ENCODE measurements around the gene HRH2.

HRH2 gene

DNA sequence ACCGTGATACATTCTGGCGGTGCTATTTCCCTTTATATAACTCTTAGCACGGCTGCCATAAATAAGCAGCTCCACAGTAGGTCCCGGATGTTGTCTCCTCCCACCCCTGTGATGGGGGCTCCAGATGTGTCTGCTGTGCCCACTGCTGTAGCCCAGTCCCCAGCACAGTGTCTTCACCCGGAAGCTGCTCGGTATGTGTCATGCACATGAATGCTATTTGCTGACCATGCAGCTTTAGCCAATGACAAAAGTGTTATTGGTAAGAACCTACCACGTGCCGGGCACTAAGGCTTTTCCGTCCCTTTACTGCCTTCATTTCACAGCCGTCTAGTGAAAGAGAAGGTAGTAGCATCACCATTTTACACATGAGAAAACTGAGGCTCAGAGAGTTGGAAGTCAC is 20.2 kb downstream of the HRH2 start:
- no peak for DNase-seq

DNA sequence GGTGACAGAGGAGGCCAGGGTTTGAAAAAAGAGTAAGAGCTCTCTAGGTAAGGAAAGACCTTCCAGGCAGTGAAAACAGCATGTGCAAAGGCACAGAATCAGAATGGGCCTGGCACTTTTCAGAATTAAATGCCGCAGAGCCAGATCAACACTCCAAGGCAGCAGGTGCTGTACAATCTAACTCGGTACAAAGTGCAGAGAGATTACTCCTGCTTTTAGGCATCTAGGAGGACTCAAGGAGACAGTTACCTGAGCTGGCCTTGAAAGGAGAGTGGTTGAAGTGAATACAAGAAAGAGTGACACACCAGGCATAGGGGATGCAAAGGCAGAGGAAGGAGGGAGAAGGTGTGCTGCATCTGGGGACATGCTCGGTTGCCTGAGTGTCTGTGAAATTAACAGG is 21.5 kb downstream of the HRH2 start:
- no peak for DNase-seq

DNA sequence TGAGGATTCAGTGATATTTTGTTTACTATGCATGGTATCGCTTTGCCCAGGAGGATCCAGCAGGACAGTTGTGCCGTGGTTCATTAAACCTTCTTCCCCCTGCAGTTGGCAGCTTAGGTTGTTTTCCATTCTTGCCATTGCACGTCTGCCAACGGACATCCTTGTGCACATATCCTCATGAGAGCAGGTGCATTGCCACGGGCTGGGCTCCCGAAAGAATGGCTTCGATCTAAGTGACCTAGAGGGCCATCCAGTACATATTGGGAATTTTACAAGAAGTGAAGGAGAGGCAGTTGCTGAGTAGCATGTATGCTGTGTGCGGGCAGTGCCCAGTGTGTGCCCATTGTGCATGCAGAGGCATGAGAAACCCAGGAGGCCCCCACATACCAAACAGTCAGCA is 22.1 kb downstream of the HRH2 start:
- no peak for DNase-seq

DNA sequence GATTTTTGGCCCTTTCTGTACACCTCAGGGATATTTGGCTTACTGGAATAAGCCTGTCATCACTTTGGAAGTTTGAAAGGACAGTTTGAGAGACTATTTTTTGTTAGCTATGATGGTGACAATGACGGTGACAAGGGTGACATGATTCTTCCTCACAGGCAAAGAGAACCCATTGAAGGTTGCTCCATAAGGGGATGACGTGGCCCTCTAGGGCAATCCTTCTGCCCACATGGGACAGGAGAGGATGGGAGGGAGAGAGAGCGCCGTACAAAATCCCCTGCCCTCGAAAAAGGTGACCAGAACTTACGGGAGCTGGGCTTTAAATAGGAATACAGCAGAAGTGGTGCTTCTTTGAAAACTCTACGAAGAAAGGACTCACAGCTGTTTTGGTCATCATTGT is 22.6 kb downstream of the HRH2 start:
- DNase-seq, result no peak

DNA sequence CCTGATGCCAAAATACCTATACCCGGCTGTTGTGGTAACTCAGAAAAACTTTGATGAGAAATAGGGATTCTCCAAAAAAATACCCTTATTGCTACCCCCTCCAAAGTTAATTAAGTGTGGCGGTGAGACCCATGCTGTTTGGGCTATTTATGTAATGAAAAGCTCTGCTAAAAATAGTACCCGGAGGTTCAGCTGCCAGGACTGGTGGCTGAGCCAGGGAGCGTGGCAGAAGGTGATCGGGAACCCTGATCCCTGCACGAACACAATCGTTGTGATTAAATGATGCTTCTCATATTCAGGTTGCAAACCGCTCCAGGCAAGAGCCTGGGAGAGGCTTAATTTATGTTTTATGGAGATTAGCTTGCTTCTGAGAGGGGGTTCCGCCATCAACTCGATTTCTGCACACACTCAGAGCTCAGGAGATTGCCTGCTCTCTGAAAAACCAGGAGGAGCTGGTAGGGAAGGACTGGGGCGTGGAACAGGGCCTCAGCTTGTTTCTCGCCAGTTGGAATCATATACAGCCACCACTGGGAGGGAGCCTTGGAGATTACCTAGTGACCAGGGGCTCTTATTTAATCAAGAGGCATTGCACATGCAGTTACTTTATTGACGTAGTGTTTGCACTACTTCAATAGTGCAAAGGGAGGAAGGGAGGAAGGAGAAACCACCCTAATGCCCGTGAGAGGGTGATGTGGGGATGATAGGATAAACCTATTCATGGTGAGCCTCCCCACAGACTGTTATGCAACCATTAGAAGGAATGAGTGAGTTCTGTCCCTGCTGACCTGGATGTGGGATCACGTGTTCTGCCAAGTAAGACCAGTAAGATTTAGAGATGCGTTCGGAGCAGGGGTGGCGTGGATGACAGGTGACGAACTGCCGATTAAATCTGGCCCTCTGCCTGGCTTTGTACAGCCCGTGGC is 23.4 kb downstream of the HRH2 start:
- no peak for DNase-seq

DNA sequence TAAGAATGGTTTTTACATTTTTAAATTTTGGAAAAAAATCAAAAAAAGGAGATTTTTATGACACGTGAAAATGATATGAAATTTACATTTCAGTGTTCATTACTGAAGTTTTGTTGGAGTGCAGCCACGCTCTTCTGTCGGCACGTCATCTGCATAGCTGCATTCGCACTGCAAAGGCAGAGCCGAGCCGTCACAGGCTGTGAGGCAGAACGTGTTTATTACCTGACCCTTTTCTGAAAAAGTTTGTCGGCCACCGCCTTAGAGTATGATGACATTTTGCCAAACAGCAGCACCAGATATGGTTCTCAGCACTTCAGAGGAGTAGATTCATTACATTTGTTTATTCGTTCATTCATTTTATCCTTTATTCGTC is 24.1 kb downstream of the HRH2 start:
- no peak for DNase-seq

DNA sequence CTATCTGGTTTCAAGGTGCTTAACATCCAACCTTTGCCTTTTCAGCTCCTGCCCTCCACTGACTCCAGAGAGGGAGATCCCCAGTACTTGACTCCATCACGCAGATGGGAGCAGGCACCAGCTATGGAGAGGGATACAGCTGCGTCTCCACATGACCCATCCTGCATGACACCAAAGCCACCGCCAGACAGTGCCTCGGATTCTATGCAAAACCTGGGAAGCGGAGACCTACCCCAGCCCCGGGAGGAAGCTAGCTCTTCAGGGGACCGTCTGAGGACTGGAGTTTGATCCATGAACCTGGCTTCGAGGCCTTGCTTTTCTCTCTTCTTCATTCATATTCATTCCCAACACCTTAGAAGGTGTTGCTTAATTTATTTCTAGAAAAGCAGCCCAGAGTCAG is 24.8 kb downstream of the HRH2 start:
- DNase-seq, result no peak

DNA sequence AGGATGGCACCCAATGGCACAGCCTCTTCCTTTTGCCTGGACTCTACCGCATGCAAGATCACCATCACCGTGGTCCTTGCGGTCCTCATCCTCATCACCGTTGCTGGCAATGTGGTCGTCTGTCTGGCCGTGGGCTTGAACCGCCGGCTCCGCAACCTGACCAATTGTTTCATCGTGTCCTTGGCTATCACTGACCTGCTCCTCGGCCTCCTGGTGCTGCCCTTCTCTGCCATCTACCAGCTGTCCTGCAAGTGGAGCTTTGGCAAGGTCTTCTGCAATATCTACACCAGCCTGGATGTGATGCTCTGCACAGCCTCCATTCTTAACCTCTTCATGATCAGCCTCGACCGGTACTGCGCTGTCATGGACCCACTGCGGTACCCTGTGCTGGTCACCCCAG is 25.4 kb downstream of the HRH2 start:
- DNase-seq, result no peak

DNA sequence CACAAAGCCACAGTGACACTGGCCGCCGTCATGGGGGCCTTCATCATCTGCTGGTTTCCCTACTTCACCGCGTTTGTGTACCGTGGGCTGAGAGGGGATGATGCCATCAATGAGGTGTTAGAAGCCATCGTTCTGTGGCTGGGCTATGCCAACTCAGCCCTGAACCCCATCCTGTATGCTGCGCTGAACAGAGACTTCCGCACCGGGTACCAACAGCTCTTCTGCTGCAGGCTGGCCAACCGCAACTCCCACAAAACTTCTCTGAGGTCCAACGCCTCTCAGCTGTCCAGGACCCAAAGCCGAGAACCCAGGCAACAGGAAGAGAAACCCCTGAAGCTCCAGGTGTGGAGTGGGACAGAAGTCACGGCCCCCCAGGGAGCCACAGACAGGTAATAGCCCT is 26.1 kb downstream of the HRH2 start:
- DNase-seq, result no peak

DNA sequence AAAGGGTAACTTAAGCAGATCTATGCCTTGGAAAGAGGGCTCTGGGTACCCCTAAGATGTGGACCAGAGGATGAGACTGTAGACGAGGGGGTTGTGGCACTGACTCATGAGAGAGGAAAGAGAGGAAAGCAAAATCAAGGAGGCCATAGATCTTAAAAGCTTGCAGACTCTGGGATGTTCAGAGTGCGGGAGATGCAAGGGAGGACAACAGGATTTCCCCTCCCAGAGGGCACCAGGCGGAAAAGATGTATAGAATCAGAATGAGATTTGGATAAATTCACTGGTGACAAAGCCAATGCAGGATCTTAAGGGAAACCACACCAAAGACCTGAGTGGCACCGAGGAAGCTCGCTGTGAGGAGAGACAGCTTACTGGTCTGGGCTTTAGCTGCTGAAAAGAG is 27.1 kb downstream of the HRH2 start:
- DNase-seq, result no peak

DNA sequence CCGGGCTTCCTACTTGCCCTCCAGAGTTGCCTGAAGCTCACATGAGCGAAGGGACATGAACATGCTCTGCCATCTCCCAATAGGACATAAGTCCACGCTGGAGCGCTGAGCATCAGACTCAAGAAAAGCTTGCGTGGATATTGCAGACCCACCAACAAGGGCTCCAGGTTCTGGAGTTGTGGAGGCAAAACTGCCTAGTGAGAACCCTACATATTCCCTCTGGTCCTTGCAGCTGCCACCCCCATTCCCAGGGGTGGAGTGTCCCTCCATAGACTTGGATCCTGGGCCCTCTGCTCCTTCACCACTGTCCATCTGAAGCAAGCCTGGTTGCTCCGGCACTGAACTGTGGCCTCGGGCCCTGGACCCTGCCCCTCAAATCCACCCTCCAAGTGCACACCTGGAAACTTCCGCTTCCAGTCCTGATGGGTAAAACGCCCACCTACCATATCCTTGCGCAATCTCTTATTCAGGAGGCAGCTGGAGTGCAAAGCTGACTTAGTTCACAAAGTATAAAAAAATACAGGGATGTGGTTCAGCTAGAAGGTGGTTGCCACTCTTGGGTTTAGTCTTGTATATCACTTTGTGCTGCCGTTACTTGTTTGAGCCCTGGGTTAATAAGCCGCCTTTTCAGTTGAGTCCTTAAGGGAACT is 28.0 kb downstream of the HRH2 start:
- no peak for DNase-seq

DNA sequence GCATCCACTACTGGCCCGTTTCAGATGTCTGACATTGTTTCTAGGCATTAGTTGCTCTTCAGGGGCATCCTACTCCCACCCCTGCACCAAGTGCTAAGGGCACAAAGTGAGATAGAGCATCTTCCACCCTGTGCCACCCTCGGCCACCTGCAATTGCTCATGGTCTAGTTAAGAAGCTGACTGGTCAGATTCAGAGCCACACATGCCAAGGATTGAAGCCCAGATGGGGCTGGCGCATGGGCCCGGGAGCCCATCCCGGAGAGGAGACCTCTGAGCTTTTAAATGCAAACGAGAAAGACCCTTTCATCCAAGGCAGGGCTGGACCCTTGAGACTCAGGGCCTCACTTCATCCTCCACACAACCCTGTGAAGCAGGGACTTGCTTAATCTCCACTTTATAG is 28.5 kb downstream of the HRH2 start:
- no peak for DNase-seq

DNA sequence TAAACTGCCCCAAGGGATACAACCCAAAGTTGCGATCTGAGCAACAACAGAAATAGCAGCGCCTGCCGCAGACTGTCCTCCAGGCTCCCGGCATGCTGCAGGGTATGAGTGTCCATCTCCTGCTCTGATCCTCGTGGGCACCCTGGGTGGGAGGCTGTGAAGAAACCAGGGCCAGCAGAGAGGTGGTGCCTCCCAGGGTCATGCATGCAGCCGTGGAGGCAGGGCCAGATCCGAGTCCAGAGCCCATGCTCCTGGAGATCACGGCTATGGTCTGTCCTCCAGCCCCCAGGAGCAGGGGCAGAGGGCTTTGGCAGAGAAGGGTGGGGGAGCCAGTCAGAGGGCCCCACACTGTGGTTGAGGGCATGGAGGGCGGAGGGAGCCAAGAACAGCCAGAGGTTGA is 29.0 kb downstream of the HRH2 start:
- DNase-seq, result no peak

DNA sequence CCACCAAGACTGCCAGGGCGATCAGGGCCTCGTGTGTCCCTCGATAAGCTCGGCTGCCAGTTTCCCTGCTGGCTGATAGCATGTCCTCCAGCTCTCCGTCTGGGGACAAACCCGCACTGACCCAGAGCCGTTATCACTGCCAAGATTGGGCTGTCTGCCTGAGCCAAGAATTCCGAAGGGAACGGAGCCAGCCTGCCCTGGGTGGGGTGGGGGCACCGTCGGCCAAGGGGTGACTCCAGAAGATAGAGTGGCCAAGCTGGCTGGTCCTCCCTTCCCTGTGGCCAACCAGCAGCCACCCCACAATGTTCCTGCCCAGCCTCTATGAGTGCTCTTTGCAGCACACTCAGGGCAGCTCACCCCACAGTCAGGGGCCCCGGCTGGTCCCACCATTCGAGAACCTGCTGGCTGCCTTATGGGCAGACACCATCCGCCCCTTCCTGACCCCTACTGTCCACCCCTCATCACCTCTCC is 29.4 kb downstream of the HRH2 start:
- no peak for DNase-seq

DNA sequence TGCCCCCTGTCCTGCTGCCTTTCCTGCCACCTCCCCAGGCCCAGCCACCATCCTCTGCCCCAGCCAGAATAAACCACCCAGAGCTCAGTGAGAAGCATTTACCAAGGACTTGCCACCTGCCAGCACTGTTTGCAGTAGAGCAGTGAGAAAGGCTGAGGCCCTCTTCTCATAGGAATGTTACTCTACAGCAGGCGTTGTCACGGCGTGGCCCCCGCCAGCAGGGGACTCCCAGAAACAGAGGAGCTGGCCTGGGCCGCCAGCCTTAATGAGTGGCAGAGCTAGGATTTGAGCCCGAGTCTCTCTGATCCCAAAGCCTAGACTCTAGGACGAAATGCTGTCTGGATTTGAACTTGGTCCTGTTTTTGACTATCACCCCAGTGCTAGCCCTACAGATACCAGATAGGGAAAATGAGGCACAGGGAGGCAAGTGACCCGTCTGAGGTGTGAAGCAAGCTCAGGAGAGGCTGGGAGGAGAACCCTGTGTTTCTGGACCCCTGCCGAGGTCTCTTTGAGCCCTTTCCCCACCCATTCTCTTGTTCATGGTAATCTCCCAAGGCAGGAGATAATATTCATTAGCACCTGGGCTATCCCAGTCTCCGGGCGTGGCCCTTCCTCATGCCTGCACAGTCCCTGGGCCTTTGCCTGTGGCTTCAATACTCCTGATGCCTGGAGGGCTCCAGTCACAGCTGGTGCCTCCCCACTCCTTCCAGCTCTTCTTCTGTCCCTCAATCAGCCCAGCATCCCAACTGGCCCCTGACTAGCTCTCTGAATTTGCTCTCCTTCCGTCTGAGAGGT is 30.7 kb downstream of the HRH2 start:
- DNase-seq, result no peak

DNA sequence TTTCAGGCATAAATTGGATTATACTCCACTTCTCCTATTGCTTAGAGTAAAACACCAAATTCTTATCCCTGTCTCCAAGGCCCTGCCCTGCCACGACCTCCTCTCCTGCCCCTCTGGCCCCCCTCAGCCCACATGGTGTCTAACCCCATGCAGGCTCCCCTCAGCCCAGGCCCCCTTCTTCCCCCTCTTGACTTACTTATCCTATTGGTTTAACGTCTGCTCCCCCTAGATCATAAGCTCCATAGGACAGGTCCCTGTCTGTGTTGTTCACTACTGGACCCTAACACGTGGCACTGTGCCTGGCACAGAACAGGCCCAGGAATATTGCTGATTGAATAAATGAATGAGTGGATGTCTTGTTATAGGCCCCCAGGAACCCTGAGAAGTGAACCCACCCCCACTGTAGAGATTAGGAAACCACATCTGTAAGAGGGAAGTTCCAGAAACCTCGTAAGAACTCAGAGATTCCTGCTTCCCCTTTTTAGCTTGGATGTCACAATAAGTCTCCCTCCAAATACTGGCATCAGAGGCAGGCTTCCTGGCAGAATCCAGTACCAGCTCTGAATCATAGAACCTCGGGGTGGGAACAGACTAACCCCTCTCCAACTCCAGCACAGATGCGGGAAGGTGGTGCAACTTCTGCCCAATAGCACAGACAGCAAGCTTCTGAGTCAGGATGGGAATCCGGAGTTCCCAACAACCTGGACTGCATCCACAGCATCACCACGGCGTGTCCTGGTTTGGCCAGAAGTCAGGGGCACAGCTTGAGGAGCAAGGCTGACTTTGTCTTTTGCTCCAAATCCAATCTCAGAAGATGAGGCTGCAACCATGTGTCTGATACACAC is 31.5 kb downstream of the HRH2 start:
- DNase-seq, result no peak

DNA sequence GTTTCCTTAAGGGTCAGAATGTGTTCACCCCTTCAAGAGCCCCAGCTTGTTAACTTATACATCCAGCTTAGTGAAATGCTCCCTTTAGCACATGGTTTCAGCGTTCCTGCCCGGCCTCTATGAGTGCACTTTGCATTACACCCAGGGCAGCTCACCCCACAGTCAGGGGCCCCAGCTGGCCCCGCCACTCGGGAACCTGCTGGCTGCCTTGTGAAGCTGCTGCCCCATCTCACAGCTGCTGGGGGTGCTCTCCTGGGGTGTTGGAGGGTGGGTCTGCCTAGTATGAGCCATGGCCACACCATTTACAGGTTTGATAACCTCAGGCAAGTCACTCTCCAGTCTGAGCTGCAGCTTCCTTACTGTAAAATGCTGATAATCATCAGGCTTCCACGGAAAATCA is 32.2 kb downstream of the HRH2 start:
- DNase-seq, result no peak

DNA sequence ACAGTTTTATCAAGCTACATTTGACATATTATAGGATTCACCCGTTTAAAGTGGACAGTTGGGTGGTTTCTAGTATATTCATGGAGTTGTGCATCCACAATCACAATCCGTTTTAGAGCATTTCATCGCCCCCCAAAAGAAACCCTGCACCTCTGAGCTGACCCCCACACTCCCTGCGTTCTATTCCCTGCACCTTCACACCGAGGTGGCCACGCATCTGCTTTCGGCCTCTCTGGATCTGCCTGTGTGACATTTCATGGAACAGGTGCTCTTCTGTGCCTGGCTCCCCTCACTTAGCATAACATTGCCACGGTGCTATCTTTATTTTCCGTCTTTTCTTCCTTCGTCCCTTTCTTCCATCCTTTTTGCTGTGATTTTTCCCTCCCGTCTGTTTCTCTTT is 32.7 kb downstream of the HRH2 start:
- no peak for DNase-seq

DNA sequence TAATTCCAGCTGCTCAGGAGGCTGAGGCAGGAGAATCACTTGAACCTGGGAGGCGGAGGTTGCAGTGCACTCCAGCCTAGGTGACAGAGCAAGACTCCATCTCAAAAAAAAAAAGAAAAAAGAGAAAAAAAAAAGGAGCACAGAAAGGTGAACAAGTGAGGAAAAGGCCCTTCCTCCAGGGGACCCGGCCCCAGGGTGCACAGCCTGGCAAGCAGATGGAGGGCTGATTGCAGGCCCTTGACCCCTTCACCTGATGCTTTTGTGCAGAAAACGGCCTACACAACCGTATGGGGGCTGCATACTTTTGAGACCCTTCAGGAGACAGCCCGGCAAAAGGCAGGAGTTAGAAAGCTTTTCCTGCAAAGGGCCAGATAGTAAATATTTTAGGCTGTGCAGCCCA is 33.9 kb downstream of the HRH2 start:
- DNase-seq, result no peak

DNA sequence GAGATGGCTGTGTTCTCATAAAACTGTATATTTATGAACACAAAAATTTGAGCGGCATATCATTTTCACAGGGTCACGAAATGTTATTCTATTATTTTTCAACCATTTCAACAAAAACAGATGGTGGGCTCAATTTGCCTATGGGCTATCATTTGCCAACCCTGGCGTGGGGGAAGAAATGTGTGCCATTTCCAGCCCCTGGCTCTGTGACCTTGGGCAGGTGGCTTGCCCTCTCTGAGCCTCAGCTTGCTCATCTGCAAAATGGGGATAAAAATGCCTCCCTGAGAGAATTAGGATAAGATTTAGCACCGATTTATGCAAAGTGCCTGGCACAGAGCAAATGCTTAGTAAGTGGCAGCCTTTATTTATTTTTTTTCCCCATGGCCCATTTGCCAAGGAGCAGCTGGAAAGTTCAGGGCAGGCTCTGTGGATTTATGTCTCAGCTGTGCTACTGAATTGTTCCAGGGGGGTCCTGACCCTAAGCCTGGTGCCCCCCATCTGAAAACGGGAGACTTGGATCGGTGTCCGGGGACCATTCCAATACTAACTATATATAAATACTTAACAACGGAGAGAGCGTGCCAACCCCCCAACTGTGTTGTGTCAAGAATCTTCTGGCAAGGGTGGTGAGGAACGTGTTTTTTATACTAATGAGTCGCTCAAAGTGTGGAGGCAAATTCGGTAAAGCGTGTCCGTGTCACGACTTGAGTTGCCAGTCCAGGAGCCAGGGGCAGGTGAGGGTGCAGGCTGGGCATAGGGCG is 34.5 kb downstream of the HRH2 start:
- DNase-seq, result no peak

DNA sequence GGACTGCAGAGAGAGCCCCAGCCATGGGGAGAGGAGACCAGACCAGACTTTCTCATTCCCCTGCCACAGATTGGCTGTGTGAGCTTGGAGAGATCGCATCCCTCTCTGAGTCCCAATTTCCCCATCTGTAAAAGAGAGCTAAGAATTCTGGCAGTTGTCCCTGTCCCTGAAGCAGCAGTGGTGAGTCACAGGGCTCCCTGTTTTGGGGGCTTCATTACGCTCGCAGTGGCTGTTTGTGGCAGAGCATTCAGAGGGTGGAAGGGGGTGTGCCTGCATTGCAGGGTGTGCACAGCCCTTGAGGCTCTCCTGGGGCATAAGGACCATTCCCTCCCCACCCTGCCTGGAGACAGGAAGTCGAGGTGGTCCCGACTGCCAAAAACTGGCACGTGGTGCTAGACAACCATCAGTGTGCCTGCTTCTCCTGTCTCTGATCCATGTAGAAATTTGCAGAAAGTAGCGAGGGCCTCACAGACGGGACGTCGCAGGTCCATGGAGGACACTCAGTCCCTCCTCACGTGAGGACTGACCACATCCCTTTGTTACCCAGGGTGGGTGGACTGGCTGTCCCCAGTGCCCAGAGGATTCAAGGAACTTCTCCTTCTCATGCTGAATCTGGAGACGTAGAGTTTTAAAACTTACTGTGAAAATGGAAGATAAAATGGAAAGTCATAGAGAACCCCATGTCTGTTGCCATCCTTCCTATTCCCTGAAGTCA is 35.3 kb downstream of the HRH2 start:
- no peak for DNase-seq
